SH-SY5Y (cell line): ENCODE data around the gene CEMIP.

Source experiments
- GATA2 ChIP-seq: IDR thresholded peaks from 2 replicates; pipeline ENCODE4 v1.6.1; 2011; ENCODE audit warnings: mild to moderate bottlenecking, low read depth, low read length
- GATA3 ChIP-seq: IDR thresholded peaks from 2 replicates; pipeline ENCODE4 v1.6.1; 2011; ENCODE audit warnings: low read depth, mild to moderate bottlenecking, low read length, moderate library complexity

The CEMIP gene

DNA sequence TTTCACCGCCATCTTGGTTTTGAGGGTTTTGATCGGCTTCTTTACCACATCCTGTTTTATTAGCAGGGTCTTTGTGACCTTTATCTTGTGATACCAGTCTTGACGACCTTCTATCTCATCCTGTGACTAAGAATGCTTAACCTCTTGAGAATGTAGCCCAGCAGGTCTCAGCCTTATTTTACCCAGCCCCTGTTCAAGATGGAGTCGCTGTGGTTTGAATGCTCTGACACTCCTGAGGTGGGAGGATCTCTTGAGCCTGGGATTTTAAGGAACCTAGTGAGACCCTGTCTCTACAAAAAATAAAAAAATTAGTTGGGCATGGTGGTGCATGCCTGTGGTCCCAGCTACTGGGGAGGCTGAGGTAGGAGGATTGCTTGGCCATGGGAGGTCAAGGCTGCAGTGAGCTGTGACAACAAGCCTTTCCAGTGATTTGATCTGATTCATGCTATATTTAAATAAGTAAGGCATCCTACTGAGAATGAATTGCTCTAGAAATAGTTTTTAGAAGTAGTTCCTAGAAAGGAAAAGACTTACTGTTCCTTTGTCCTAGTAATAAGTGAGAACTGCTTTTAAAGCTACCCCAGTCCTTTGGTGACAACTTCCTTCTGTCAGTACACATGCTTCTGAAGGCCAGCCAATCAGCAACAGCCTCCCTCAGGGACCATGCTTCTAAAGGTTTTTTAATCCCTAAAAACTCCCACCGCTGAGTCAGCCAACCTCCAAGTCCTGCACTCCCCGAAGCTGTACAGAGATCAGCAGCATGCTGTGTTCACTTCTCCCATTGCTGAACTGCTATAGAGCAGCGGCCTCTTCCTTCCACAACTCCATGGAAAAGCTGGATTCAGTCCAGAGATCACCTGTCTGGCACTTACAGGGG is 9.1 kb upstream of the CEMIP start:
- no peak for TF ChIP-seq GATA3

DNA sequence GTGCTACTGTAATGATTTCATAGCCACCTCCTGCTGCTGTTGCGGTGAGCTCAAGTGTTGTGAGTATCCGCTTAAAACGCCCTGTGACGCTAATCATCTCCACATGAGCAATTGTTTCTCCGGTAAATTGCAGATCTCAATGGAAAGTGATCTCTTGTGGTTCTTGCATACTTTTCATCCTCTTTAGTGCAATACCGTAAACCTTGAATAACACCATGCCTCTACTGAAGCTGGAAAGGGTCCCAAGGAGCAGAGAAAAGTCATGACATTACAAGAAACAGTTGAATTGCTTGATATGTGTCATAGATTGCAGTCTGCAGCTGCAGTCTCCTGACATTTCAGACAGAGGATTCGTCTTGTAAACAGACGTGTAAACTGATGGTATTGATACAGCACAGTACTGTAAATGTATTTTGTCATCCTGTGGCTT is 6.0 kb upstream of the CEMIP start:
- TF ChIP-seq GATA3, result no peak
- no peak for TF ChIP-seq GATA2

DNA sequence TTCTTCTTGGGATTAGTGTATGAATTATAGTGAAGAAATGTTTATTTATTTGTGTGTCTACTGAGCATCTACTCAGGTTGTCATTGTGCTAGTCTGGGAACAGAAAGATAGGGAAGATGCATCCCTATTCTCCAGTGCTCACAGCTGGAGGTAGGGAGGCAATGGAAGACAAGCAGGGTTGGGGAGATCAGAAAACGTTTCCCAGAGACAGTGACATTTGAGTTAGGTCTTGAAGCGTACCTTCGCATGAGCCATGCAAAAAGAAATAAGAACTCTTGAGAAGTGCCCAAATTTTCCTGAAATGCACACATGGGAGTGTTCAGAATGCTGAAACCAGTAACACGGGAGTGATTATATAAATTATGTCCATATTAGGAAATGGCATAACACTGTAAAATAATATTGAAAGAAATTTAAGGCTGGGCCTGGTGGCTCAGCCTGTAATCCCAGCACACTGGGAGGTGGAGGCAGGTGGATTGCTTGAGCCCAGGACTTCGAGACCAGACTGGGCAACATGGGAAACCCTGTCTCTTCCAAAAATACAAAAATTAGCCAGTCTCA is 5.3 kb upstream of the CEMIP start:
- no peak for TF ChIP-seq GATA3
- no peak for TF ChIP-seq GATA2

DNA sequence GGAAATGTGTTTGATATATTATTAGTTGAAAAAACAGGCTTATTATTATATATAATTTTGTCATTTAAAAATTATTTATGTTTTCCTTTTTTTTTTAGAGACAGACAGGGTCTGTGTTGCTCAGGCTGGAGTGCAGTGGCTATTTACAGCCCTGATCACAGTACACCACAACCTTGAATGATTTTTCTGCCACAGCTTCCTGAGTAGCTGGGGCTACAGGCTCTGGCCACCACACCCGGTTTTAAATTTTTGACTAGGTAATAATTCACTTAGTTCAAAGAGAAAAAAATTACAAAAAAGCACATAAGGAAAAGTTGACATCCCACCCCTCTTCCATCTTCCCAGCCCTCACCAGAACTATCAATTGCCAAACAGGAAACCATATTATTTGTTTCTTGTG is 4.7 kb upstream of the CEMIP start:
- TF ChIP-seq GATA2, result no peak
- no peak for TF ChIP-seq GATA3

DNA sequence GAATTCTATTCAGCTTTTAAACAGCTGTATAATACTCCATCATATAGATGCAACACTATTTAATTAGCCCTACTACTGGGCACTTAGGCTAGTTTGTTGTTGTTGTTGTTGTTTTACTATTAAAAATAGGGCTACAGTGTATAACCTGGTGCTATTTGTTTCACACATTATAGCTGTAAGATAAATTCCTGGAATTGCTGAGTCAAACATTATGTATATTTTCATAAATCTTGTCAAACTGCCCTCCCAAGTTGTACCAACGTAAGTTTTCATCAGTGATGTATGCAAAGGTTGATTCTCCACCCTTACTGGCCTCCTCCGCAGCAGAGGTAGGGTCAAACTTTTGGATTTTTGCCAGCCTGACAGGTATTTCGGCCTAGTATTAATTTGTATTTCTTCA is 3.8 kb upstream of the CEMIP start:
- TF ChIP-seq GATA2 (no peak), GATA3 (no peak)

DNA sequence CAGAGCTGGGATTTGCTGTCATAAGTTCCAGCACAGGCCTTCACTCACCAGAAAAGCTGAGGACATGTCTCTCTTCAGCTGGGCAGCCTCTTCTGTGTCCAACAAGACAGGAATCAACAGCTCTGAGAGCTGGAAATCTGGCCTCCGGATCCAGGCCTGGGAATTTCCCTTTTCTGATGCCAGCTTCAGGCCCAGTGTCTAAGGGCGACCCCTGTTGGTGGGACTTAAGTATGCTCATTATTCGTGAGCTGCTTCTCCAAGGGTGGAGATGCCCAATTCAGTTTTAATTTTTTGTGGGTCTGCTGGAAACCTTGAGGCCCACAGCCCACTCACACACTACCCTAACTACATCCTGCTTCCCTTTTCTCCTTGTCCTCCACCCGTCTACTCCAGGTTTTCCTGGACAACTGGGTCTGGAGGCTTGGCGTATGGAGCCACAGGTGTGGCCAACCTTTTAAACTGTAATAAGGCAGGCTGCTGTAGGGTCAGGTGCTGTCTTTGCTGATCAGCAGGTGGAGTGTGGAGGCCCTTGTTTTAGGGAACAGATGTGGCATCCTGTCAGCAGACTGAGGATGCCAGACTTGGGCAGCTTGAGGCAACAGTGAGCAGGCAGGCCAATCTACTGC is 2.6 kb upstream of the CEMIP start:
- TF ChIP-seq GATA2 (no peak), GATA3 (no peak)

DNA sequence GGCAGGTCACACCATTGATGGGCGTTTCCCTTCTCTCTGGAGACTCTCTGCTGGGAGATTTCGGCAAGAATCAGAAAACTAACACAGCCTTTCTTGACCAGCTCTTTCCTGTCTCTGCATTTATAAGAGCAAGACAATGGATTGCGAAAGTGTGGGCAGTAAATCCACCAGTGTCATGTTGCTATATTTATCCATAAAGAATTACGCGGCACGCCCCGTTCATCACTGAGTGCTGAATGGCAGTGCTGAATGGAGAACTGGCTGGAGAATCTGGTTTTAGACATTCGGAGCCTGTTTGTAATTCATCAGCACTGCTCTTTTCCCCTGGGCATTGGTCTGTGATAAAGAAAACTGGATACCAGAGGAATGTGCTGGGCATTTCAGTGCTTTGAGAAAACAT is 2.0 kb upstream of the CEMIP start:
- TF ChIP-seq GATA3, result no peak
- no peak for TF ChIP-seq GATA2

DNA sequence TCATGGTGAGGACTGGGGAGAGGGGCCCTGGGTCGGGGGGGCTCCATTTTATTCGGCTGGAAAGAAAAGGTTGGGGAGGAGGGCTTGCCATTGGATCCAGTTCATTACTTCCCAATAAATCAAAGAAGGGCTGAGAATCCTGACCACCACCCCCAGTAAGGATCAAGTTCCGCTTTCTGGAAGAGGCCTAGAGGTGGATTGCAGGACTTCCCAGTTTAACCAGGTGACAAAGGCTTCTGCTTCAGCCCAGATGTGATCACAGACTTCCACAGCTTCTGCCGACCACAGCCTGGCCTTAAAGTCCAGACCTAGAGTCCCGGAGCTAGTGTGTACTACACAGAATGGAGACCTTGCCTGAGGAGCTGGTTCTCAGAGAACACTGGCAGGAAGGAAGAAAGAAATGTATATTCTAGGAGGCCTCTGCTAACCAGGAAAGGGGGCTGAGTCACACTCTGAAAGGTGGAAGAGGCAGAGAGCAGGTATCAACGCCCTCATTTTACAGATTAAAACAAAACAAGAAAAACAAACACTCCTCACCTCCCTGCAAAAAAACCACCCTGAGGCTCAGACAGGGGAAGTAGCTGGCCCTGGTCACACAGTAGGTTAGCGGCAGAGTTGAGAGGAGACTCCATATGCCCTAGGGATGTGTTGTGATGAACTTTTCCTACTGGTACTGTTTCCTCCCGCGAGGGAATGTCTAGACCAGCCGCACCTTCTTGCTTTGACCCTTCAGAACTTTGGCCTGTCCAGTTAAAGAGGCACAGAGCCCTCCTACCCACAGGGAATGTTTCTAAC is 1.1 kb upstream of the CEMIP start:
- TF ChIP-seq GATA2, result no peak
- TF ChIP-seq GATA3, result no peak

DNA sequence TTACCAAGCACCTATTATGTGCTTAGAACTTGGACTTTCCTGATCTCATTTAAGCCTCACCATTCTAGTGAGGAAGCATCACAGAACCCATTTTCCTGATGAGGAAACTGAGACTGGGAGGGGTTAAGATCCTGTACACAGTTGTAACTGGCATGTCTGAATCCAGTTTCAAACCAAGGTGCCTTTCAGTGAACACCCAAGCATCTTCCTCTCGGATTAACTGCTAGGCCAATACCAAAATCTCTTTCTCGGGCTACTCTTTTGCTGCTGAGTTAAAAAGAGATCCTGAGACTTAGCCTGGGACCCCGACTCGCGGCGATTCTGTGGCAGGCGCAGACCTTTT is 578 bp upstream of the CEMIP start:
- TF ChIP-seq GATA2 (no peak), GATA3 (no peak)

DNA sequence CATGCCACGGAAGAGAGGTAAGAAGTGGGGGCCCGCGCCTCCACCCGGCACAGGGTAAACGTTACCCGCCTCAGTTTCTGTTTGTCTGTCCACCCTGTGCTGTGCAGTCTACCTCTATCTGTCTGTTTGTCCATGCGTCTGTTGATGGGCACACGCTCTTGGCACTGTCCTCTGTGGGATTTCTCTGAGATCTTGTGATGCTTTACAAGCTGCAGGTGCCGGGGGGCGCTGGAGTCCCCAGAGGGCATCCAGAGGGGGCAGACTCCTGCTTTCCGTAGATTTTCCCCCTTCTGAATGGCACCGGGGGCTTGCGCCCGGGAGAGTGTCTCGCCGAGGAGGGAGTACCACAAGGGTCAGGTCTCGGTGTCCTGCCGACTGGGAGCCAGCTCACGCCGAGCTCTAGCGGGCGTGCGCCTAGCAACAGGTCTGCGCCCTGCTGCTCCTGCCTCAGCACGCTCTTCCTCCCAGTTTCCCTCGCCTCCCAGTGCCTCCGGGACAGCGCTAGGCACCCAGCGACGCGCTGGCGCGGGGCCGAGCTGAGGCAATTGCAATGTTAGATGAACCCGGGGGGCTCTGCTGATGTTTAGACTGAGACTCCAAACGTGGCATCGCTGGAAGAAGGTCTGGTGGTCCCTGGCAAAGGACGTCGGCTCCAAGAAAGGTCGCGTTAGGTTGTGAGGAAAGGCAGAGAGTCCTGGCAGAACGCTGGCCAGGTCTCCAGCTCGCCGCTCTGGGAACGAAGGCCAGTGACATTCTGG is 667 bp downstream of the CEMIP start:
- TF ChIP-seq GATA2 (no peak), GATA3 (no peak)

DNA sequence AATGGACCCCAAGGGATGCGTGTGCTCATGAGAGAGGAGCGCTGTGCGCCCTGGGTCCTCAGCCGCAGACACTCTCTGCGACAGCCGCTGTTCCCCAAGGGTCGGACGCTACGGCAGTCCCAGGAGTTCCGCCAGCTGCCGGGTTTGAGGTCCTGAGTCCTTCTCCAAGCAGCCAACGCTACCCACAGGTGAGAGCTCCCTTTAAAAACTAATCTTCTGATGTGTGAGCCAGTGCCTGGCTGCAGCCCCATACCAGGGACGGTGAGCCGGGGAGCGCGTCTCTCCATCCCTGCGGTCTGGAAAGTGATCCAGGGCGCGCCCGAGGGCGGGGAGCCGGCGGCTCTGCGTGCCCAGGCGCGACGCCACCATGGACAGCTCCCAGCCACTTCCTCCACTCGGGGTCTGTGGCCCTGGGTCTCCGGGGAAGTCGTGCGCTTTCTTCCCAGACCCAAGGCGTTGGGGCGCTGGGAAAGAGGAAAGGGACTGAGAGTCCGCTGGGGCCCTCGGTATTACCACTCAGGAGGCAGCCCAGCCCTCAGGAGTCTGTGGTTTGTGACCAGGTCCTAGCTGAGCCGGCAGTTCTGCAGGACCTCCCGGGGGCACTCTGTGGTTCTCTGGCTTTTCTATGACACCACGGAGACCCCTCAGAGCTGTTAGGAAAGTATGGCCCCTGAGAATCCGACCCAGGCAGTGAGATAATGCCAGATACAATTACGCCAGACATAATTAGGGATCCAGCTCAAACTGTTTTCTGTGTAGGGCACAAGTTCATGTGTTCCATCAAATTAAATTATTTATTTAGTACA is 1.4 kb downstream of the CEMIP start:
- TF ChIP-seq GATA3, result no peak
- TF ChIP-seq GATA2, result no peak

DNA sequence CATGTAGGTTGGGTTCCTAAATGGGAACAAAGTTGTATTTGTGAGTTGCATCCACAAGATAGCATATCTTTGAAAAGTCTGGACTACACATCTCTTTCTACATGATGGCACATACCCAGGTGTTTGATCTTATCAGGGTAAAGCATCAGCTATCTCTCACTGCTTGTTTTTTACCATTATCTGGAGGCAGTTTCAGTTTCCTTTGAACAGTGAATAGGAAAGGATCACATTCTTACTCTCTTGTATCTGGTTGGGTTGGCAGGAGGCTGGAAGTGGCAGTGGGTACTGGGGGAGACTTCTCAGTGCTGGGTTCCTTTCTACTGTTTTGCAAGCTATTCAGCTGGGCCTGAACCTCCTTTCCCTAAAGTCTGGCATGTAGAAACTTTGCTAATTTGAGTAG is 4.1 kb downstream of the CEMIP start:
- no peak for TF ChIP-seq GATA2
- TF ChIP-seq GATA3, result no peak

DNA sequence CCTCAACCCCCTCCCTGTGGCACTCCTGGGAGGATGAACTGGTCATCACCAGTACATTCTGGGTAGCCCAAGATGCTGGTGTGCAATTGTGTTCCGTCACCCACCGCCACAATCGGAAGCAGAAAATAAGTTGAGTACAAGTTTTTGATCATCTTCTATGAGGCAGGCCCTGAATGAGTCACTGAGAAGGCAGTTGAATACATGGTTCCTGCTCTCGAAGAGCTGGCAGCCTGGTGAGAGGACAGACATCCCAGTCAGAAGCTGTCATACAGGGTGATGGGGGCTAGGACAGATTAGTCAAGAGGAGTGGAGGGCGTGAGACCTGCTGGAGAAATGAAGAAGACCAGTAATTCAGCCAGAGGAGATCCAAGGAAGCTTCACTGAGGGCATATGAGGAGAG is 6.2 kb downstream of the CEMIP start:
- TF ChIP-seq GATA2 (no peak), GATA3 (no peak)
